ENCODE results near the gene NCAM1. TPM values are rescaled to one million over a fixed set of nuclear protein-coding genes. Genes with fewer than 3 reads are reported as not detected.

Gene NCAM1
- total and polyA plus RNA-seq, 10 donors: 0.41 to 13.2 (median 7.1) TPM

- H3K27ac ChIP-seq: no peak overlapping the region
- no peak for DNase-seq
- no peaks in the 10 kb centered on the region for H3K4me1 ChIP-seq
- H3K9me3 ChIP-seq: no peaks in the 10 kb centered on the region
- no peaks in the 10 kb centered on the region for H3K36me3 ChIP-seq
- intact Hi-C loops (cut with DNase I; ENCODE audit: low total_unique reads): no loop called here
- TF ChIP-seq, protein P1, sequence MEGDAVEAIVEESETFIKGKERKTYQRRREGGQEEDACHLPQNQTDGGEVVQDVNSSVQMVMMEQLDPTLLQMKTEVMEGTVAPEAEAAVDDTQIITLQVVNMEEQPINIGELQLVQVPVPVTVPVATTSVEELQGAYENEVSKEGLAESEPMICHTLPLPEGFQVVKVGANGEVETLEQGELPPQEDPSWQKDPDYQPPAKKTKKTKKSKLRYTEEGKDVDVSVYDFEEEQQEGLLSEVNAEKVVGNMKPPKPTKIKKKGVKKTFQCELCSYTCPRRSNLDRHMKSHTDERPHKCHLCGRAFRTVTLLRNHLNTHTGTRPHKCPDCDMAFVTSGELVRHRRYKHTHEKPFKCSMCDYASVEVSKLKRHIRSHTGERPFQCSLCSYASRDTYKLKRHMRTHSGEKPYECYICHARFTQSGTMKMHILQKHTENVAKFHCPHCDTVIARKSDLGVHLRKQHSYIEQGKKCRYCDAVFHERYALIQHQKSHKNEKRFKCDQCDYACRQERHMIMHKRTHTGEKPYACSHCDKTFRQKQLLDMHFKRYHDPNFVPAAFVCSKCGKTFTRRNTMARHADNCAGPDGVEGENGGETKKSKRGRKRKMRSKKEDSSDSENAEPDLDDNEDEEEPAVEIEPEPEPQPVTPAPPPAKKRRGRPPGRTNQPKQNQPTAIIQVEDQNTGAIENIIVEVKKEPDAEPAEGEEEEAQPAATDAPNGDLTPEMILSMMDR (IDR thresholded peaks at IDR 0.05 in 8 of 11, conservative IDR thresholded peaks at IDR 0.05 in 3 of 11): no peak
- TF ChIP-seq POLR2AphosphoS5 (IDR thresholded peaks at IDR 0.05) (no peak), POLR2A (IDR thresholded peaks at IDR 0.05) (no peak)
- H3K4me3 ChIP-seq: no peak overlapping the region
- WGBS, 5 donors: 72 to 82% (median 77%) methylated on average over 5 to 6 of the region's 6 CpGs
- peaks cover 0 to 3% (median 0%) of the 10 kb centered on the region in 7 donors for H3K27me3 ChIP-seq (replicated peaks in 1 of 7)
Observed at GRCh38 chr11:113182288-113182687, 221.1 kb downstream of the NCAM1 start.

DNA sequence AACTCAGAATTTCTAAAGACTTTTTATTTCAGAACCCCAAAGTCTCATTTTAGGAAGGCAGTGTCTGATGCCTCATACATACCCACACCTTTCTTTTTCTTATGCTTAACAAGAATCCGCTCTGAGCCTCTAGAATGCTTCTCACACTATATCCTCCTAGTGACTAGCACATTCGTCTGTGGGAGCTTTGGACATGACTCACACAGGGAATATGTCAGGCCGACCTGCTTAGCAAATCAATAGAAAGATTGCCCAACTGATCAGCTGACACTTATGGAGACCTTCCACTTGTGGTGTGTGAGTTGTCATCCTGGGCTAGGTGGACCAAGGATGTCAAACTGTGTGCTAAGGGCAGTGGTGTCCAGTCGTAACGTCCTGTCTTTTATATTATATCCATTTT lies 223.3 kb downstream of the NCAM1 start:
- Histone ChIP-seq H3K27me3 (replicated peaks in 1 of 7) (no peaks in the 10 kb centered on the region), H3K4me3 (no peak overlapping the region), H3K9me3 (no peaks in the 10 kb centered on the region), H3K4me1 (peaks cover 0 to 16% (median 0%) of the 10 kb centered on the region in 6 donors), H3K27ac (no peak overlapping the region), H3K36me3 (no peaks in the 10 kb centered on the region)
- WGBS, 5 donors: 79 to 90% (median 85%) methylated on average over 5 of the region's 5 CpGs
- TF ChIP-seq POLR2AphosphoS5 (IDR thresholded peaks at IDR 0.05) (no peak), POLR2A (IDR thresholded peaks at IDR 0.05) (no peak)
- intact Hi-C loops (cut with DNase I; ENCODE audit: low total_unique reads): no loop called here
- DNase-seq: no peak

GRCh38 chr11:113188371-113188834 lies 227.2 kb downstream of the NCAM1 start:
- DNase-seq: no peak
- H3K4me1 ChIP-seq: peaks cover 0 to 16% (median 0%) of the 10 kb centered on the region in 6 donors

GRCh38 chr11:113189909-113190667 lies 228.9 kb downstream of the NCAM1 start:
- no peaks in the 10 kb centered on the region for H3K9me3 ChIP-seq
- intact Hi-C loops (cut with DNase I; ENCODE audit: low total_unique reads): no loop called here
- DNase-seq: no peak
- TF ChIP-seq, protein P1 (IDR thresholded peaks at IDR 0.05 in 8 of 11, conservative IDR thresholded peaks at IDR 0.05 in 3 of 11): no peak
- peak in 1 of 3 donors; percentile 15 for TF ChIP-seq POLR2AphosphoS5 (IDR thresholded peaks at IDR 0.05)
- peaks cover 0 to 16% (median 0%) of the 10 kb centered on the region in 6 donors for H3K4me1 ChIP-seq
- H3K4me3 ChIP-seq: no peak overlapping the region
- no peaks in the 10 kb centered on the region for H3K36me3 ChIP-seq
- 59 to 78% (median 67%) methylated on average over 8 of the region's 8 CpGs for WGBS, 5 donors
- H3K27me3 ChIP-seq (replicated peaks in 1 of 7): no peaks in the 10 kb centered on the region
- H3K27ac ChIP-seq: no peak overlapping the region

More at GRCh38 chr11:113188371-113188834, 227.2 kb downstream of the NCAM1 start:
- Histone ChIP-seq H3K4me3 (no peak overlapping the region), H3K9me3 (no peaks in the 10 kb centered on the region), H3K27me3 (replicated peaks in 1 of 7) (no peaks in the 10 kb centered on the region), H3K36me3 (no peaks in the 10 kb centered on the region), H3K27ac (peak overlapping the region in 4 of 8 donors; percentile 51 to 73 (median 54))
- intact Hi-C loops (cut with DNase I; ENCODE audit: low total_unique reads): no loop called here
- TF ChIP-seq, protein P1 (IDR thresholded peaks at IDR 0.05 in 8 of 11, conservative IDR thresholded peaks at IDR 0.05 in 3 of 11): no peak
- TF ChIP-seq POLR2AphosphoS5 (IDR thresholded peaks at IDR 0.05): no peak
- no peak for TF ChIP-seq POLR2A (IDR thresholded peaks at IDR 0.05)

Measured in spleen (tissue), 11 donors.